B cell (primary cell): ENCODE data around the gene CHORDC1. TPM values are rescaled to one million over a fixed set of nuclear protein-coding genes. Genes with fewer than 3 reads are reported as not detected.

ENCODE experiments used
- ATAC-seq: fragments of 200-7000 bp; cut with Tn5 transposase; one replicate; pipeline ENCODE4 v1.10.0; 2021; ENCODE audit warnings: low read depth, mild to moderate bottlenecking, moderate number of reproducible peaks, moderate library complexity
- CTCF ChIA-PET: fragments of 350-600 bp; sonication (Branson Sonifier 250); formaldehyde crosslinking; loops from one replicate; lab custom pipeline; 2021; ENCODE audit warnings: antibody characterized with exemption, inconsistent platforms; lab: Charles Lee
- POLR2A ChIA-PET: fragments of 350-600 bp; sonication (Branson Sonifier 250); formaldehyde crosslinking; loops from one replicate; lab custom pipeline; 2021; ENCODE audit warnings: antibody characterized with exemption; lab: Charles Lee
- DNase-seq: peaks from one replicate; pipeline ENCODE4 v3.0.0; 2013
- H2AFZ ChIP-seq: 2 replicates; pipeline ENCODE4 v1.6.1; 2012; ENCODE audit warnings: mild to moderate bottlenecking, low read depth, low read length; ENCODE audit not compliant: insufficient read depth, poor library complexity, severe bottlenecking
- H3K27ac ChIP-seq, 2 donors: 1 replicate in 1 of 2; 2 replicates in 1 of 2; pipeline ENCODE4 v1.5.1; 2012 to 2013; ENCODE audit warnings: low read length in 2 of 2, mild to moderate bottlenecking in 2 of 2, moderate library complexity in 1 of 2
- H3K27me3 ChIP-seq, 4 experiments: fragments of 200-600 bp in 1 of 4; sonication (generic) in 1 of 4; replicated peaks in 1 of 4; 1 replicate in 2 of 4; 2 replicates in 2 of 4; pipeline versions ENCODE4 v1.6.1 to v1.7.0; 2013 to 2016; ENCODE audit warnings: low read length in 3 of 4, mild to moderate bottlenecking in 2 of 4, mixed read lengths in 1 of 4, moderate library complexity in 1 of 4; ENCODE audit not compliant: insufficient read depth in 4 of 4, control insufficient read depth in 3 of 4; ENCODE audit errors: control extremely low read depth in 1 of 4
- H3K36me3 ChIP-seq, 2 experiments: replicated peaks in 1 of 2; 1 replicate in 1 of 2; 2 replicates in 1 of 2; pipeline versions ENCODE4 v1.6.1 to v1.7.1; 2013; ENCODE audit warnings: low read length in 1 of 2; ENCODE audit not compliant: insufficient read depth in 2 of 2, control insufficient read depth in 1 of 2; ENCODE audit errors: control extremely low read depth in 1 of 2, extremely low read depth in 1 of 2
- H3K4me1 ChIP-seq, 2 donors: fragments of 200-600 bp in 1 of 2; sonication (generic) in 1 of 2; 1 replicate in 1 of 2; 2 replicates in 1 of 2; pipeline versions ENCODE4 v1.5.1 to v1.6.1; 2013 to 2017; ENCODE audit warnings: low read length in 2 of 2; ENCODE audit not compliant: control insufficient read depth in 2 of 2, insufficient read depth in 2 of 2
- H3K4me2 ChIP-seq: replicated peaks from 2 replicates; pipeline ENCODE3; 2012; ENCODE audit warnings: mild to moderate bottlenecking, low read depth, low read length; ENCODE audit not compliant: poor library complexity, severe bottlenecking
- H3K4me3 ChIP-seq, 5 experiments: fragments of 200-600 bp in 1 of 5; sonication (generic) in 1 of 5; 1 replicate in 3 of 5; 2 replicates in 2 of 5; pipeline versions ENCODE4 v1.5.1 to v1.7.0; 2011 to 2016; ENCODE audit warnings: low read length in 4 of 5, mild to moderate bottlenecking in 4 of 5, low read depth in 2 of 5, control low read depth in 1 of 5, moderate library complexity in 1 of 5; ENCODE audit not compliant: insufficient read depth in 1 of 5; ENCODE audit errors: control extremely low read depth in 1 of 5, extremely low read depth in 1 of 5
- H3K79me2 ChIP-seq: fragments of 200-600 bp; sonication (generic); one replicate; pipeline ENCODE4 v1.6.0; 2016; ENCODE audit warnings: low read length; ENCODE audit not compliant: control insufficient read depth, insufficient read depth
- H3K9ac ChIP-seq: fragments of 200-600 bp; sonication (generic); 2 replicates; pipeline ENCODE4 v1.6.1; 2017; ENCODE audit warnings: mild to moderate bottlenecking, low read length, moderate library complexity
- H3K9me3 ChIP-seq, 3 donors: one replicate each; pipeline versions ENCODE4 v1.6.1 to v1.7.1; 2013; ENCODE audit warnings: low read length in 2 of 3; ENCODE audit not compliant: control insufficient read depth in 2 of 3, insufficient read depth in 1 of 3; ENCODE audit errors: control extremely low read depth in 1 of 3
- H4K20me1 ChIP-seq: 2 replicates; pipeline ENCODE4 v1.6.0; 2012; ENCODE audit warnings: mild to moderate bottlenecking, low read length; ENCODE audit not compliant: insufficient read depth, control insufficient read depth, poor library complexity, severe bottlenecking
- H3K27ac Mint-ChIP-seq: one replicate; pipeline ENCODE4 v1.8.0; 2021; ENCODE audit warnings: mixed read lengths
- H3K27me3 Mint-ChIP-seq: one replicate; pipeline ENCODE4 v1.8.0; 2021; ENCODE audit warnings: mixed read lengths
- H3K4me1 Mint-ChIP-seq: one replicate; pipeline ENCODE4 v1.8.0; 2021; ENCODE audit warnings: mixed read lengths
- H3K4me3 Mint-ChIP-seq: one replicate; pipeline ENCODE4 v1.8.0; 2021; ENCODE audit warnings: mixed read lengths
- H3K9me3 Mint-ChIP-seq: one replicate; pipeline ENCODE4 v1.8.0; 2022; ENCODE audit warnings: mixed read lengths; ENCODE audit not compliant: insufficient read depth
- CTCF ChIP-seq: fragments of 200-600 bp; IDR thresholded peaks from one replicate; pipeline ENCODE4 v1.8.0; 2022; ENCODE audit warnings: antibody characterized with exemption, mild to moderate bottlenecking
- EZH2 ChIP-seq: IDR thresholded peaks from 2 replicates; pipeline ENCODE4 v1.6.1; 2012; ENCODE audit warnings: borderline replicate concordance, low read depth, mild to moderate bottlenecking, moderate library complexity, low read length; ENCODE audit not compliant: insufficient read depth, poor library complexity, severe bottlenecking
- whole genome bisulfite sequencing: methylation state at CpG from one replicate; pipeline ENCODE4 v1.1.5; 2013; ENCODE audit warnings: missing lambda C conversion rate; ENCODE audit not compliant: insufficient coverage; 5-methylcytosine and 5-hydroxymethylcytosine counted together
- intact Hi-C: fragments of 100-400 bp; cut with micrococcal nuclease; formaldehyde crosslinking; loops from one replicate; pipeline ENCODE4 v1.10.0; 2022
- polyA minus RNA-seq: library from RNA; depleted of rRNA, polyadenylated mRNA; stranded (reverse); fragments of >200 nt; gene quantifications from 2 replicates; pipeline ENCODE4 v1.2.3, GENCODE V29; 2012
- polyA plus RNA-seq: library from polyadenylated mRNA; depleted of rRNA; stranded (reverse); fragments of >200 nt; gene quantifications from 2 replicates; pipeline ENCODE4 v1.2.3, GENCODE V29; 2012
- total RNA-seq, 2 donors: library from RNA; stranded (reverse); fragments of 120-200 nt in 1 of 2; gene quantifications; 1 replicate in 1 of 2; 2 replicates in 1 of 2; pipeline versions ENCODE4 v1.2.3 to v1.2.4, GENCODE V29; 2013 to 2022

CHORDC1 gene
- total RNA-seq = 70.6 and 76.9 TPM in 2 replicates
- total RNA-seq (2013) = 54.3 TPM
- polyA plus RNA-seq = 22.1 and 37.2 TPM in 2 replicates
- 57.9 and 59.8 TPM in 2 replicates for polyA minus RNA-seq

GRCh38 chr11:90222459-90223247 lies at the start of gene CHORDC1:
TSS of gene CHORDC1 (minus strand) at chr11:90223049. CDS start at chr11:90222954, 95 bp downstream.
- Histone ChIP-seq H3K27me3 (no peaks in the 10 kb centered on the region), H3K27ac (peak within 1 kb of the TSS; percentile 86 to 88), H2AFZ (peak within 1 kb of the TSS; percentile 84), H3K9ac (peak within 1 kb of the TSS; percentile 89), H3K79me2 (peaks cover 61% of the 10 kb centered on the region), H3K4me2 (peak within 1 kb of the TSS; percentile 74), H3K4me3 (peak within 1 kb of the TSS; percentile 69 to 88 (median 84)), H3K9me3 (no peaks in the 10 kb centered on the region), H3K4me1 (peaks cover 20 to 34% of the 10 kb centered on the region in 2 donors), H3K36me3 (no peaks in the 10 kb centered on the region), H4K20me1 (peaks cover 37% of the 10 kb centered on the region)
- POLR2A ChIA-PET = no interaction called here
- H3K27me3 Mint-ChIP-seq = peaks cover 6% of the 10 kb centered on the region
- H3K4me1 Mint-ChIP-seq = peaks cover 49% of the 10 kb centered on the region
- H3K27ac Mint-ChIP-seq = peak within 1 kb of the TSS; percentile 93
- intact Hi-C loops = loop anchor here (2.0 to 5.0 kb wide), 2 partner anchors 18 to 1885 kb away; partner anchors contain the start of gene CTSC
- TF ChIP-seq EZH2 (no peak), CTCF (no peak)
- peak; percentile 92 for DNase-seq
- WGBS = under 1% methylated on average over 68 of the region's 71 CpGs
- CTCF ChIA-PET = interaction anchor here (0.7 kb wide), 2 partner anchors 17 to 18 kb away, joined by 3 read pairs; no protein-coding TSS in a partner anchor
- peak within 1 kb of the TSS; percentile 92 for H3K4me3 Mint-ChIP-seq
- no peaks in the 10 kb centered on the region for H3K9me3 Mint-ChIP-seq
- peak; percentile 92 for ATAC-seq

- Mint-ChIP-seq H3K27ac (no peak overlapping the region), H3K27me3 (peaks cover 10% of the 10 kb centered on the region), H3K9me3 (no peaks in the 10 kb centered on the region), H3K4me3 (no peak overlapping the region), H3K4me1 (no peaks in the 10 kb centered on the region)
- H4K20me1 ChIP-seq = no peaks in the 10 kb centered on the region
- H3K4me3 ChIP-seq = no peak overlapping the region
- no peaks in the 10 kb centered on the region for H3K9me3 ChIP-seq
- ChIA-PET CTCF (no interaction called here), POLR2A (no interaction called here)
- H3K36me3 ChIP-seq = no peaks in the 10 kb centered on the region
- no peak overlapping the region for H3K4me2 ChIP-seq
- H3K27ac ChIP-seq = no peak overlapping the region
- H3K4me1 ChIP-seq = no peaks in the 10 kb centered on the region
- no peak overlapping the region for H2AFZ ChIP-seq
- ATAC-seq (no peak), DNase-seq (no peak)
- H3K9ac ChIP-seq = no peak overlapping the region
- no peak for TF ChIP-seq EZH2
- no peak for TF ChIP-seq CTCF
- H3K27me3 ChIP-seq = peaks cover 0 to 6% (median 0%) of the 10 kb centered on the region in 4 experiments
- intact Hi-C loops = no loop called here
- no CpG with 5 or more reads among the region's 1 CpG for WGBS
- no peaks in the 10 kb centered on the region for H3K79me2 ChIP-seq
Measured at GRCh38 chr11:90257158-90257525, 34.3 kb upstream of the CHORDC1 start.
